ENCODE data around the gene GRAP. TPM values are rescaled to one million over a fixed set of nuclear protein-coding genes. Genes with fewer than 3 reads are reported as not detected.

The GRAP gene
- total and polyA plus RNA-seq, 12 donors: 0.99 to 3.7 (median 2.3) TPM

DNA sequence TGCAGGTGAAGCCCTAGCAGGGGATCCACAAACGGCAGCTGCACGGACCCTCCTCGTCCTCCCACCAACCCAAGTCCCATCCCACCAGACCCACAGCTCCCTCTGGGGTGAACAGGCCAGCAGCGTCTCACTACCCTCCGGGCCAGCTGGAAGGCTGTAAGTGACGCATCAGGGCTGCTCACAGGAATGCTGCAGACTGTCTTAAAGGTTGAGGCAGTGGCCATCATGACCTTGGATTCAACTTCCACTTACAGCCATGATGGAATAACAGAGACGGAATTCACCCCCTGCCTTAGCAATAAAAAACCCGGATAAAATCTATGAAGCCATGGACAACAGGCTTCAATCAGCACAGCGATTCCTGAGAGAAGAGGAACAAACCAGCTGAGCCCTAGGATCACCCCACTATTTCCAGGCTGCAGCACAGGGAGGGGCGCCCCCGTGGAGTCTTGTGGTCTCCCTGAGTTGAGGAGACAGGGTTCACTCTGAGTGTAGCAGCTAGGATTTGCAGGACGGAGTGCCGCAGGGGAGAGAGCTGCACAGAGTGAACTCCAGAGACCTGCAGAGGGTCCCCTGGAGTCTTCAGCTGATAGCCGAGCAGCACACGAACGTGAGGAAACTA, 52.7 kb downstream of the GRAP start:
- TF ChIP-seq, protein P1, sequence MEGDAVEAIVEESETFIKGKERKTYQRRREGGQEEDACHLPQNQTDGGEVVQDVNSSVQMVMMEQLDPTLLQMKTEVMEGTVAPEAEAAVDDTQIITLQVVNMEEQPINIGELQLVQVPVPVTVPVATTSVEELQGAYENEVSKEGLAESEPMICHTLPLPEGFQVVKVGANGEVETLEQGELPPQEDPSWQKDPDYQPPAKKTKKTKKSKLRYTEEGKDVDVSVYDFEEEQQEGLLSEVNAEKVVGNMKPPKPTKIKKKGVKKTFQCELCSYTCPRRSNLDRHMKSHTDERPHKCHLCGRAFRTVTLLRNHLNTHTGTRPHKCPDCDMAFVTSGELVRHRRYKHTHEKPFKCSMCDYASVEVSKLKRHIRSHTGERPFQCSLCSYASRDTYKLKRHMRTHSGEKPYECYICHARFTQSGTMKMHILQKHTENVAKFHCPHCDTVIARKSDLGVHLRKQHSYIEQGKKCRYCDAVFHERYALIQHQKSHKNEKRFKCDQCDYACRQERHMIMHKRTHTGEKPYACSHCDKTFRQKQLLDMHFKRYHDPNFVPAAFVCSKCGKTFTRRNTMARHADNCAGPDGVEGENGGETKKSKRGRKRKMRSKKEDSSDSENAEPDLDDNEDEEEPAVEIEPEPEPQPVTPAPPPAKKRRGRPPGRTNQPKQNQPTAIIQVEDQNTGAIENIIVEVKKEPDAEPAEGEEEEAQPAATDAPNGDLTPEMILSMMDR (IDR thresholded peaks at IDR 0.05): no peak
- H3K4me3 ChIP-seq: no peak overlapping the region
- WGBS, 2 donors: 75 to 77% methylated on average over 16 of the region's 16 CpGs
- H3K9me3 ChIP-seq: peaks cover 0 to 19% (median 9%) of the 10 kb centered on the region in 11 donors
- ATAC-seq (no peak), DNase-seq (no peak)
- H3K27me3 ChIP-seq: no peaks in the 10 kb centered on the region
- H3K36me3 ChIP-seq: no peaks in the 10 kb centered on the region
- H3K27ac ChIP-seq: no peak overlapping the region
- intact Hi-C loops (cut with DNase I): no loop called here
- no peaks in the 10 kb centered on the region for H3K4me1 ChIP-seq

DNA sequence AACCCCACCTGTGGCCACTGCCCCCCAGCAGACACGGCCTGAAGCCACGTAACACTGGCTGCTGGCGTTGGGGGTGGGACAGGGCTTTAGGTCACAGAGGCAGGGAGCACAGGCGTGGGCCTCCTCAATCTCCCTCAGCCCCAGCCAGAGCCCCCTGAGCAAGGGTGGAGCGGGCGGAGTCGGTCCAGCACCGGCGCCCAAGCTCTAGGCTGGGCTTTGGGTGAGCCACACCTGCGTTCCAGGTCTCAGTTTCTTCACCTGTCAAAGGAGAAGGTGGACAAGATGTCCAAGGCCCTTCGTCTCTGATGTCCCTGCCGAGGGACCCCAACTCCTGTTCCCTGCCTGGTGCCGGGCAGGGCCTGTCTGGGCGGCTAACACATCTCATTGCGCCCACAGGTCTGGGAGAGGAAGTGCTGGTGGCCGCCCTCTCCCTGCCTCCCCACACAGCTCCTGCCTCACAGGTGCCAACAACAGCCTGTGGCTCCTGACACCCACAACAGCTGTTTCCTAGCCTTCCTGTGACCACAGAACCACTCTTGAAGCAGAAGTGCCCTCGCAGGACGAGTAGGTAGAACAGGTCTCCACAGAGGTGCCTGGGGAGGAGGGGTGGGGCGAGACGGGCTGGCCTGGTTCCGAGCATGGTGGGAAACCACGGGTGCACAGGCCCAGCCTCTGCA, 54.2 kb downstream of the GRAP start:
- no peak for DNase-seq

DNA sequence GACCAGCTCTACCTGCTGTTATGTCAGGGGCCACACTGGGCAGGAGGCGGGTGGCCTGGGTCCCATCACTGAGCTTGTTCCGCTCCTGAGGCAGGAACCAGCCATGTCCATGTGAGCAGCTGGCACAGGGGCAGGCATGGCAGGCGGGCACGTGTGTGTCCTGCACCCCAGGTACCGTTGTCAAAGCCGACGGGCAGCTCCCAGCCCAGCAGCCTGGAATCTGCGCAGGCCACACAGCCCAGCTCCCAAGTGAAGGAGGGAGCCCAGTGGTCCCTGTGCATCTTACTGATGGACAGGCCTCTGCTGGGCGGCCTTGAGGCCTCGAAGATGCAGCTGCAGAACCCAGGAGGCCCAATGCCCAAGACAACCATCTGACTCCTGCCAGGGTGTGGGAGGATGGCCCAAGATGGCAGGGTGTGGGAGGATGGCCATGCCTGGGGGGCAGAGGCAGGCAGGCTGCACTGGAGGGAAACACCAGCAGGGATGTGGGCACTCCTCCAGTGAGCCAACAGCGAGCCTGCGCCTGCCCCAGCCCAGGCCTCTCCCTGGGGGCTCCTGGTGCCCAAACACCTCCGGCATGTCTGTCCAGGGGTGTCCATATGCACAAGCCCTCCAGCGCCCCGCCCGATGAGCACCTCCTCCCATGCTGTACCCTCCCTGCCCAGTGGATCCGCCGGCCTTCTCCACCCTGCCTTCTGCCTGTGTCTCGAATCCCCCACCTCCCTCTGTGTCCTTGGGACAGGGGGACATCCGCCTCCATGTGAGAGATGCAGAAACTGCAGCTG, 55.0 kb downstream of the GRAP start:
- H3K4me1 ChIP-seq: no peaks in the 10 kb centered on the region
- intact Hi-C loops (cut with DNase I): no loop called here
- H3K27ac ChIP-seq: no peak overlapping the region
- DNase-seq (no peak), ATAC-seq (no peak)
- TF ChIP-seq, protein P1 (IDR thresholded peaks at IDR 0.05): no peak
- no peak overlapping the region for H3K4me3 ChIP-seq
- H3K36me3 ChIP-seq: no peaks in the 10 kb centered on the region
- WGBS, 2 donors: 93 to 94% methylated on average over 20 of the region's 20 CpGs
- H3K9me3 ChIP-seq: peaks cover 0 to 19% (median 9%) of the 10 kb centered on the region in 11 donors
- no peaks in the 10 kb centered on the region for H3K27me3 ChIP-seq

More for the DNA sequence above, 54.2 kb downstream of the GRAP start:
- no peak for ATAC-seq
- 85% methylated on average over 22 of the region's 22 CpGs for WGBS, 2 donors
- no peak overlapping the region for H3K4me3 ChIP-seq
- intact Hi-C loops (cut with DNase I): no loop called here
- no peaks in the 10 kb centered on the region for H3K4me1 ChIP-seq
- peaks cover 0 to 19% (median 9%) of the 10 kb centered on the region in 11 donors for H3K9me3 ChIP-seq
- no peaks in the 10 kb centered on the region for H3K27me3 ChIP-seq
- no peak overlapping the region for H3K27ac ChIP-seq
- TF ChIP-seq, protein P1 (IDR thresholded peaks at IDR 0.05): no peak
- H3K36me3 ChIP-seq: no peaks in the 10 kb centered on the region

DNA sequence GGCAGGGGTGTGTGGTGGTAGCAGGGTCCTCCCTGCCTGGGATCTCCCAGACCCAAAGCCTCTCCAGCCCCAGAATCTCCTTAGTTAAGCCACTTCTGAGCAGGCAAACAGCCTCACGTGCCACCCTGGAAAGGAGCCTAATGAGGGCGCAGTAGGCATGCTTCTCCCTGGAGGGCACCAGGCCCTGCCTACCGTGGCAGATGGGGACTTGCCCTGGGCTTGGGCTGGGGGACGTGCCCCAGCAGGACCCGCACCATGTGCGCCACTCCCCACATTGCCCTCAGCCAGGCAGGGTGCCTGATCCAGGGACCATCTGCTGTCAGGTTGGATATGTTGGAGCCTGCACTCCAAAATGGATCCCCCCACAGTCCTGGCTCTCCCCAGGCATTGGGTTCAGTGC, 56.4 kb downstream of the GRAP start:
- intact Hi-C loops (cut with DNase I): no loop called here
- DNase-seq (no peak), ATAC-seq (no peak)
- Histone ChIP-seq H3K36me3 (no peaks in the 10 kb centered on the region), H3K4me3 (no peak overlapping the region), H3K27me3 (no peaks in the 10 kb centered on the region), H3K9me3 (peaks cover 0 to 7% (median 4%) of the 10 kb centered on the region in 11 donors), H3K4me1 (no peaks in the 10 kb centered on the region), H3K27ac (no peak overlapping the region)
- 92 to 98% methylated on average over 6 of the region's 6 CpGs for WGBS, 2 donors
- TF ChIP-seq, protein P1 (IDR thresholded peaks at IDR 0.05): no peak
